Activated CD4-positive, alpha-beta T cell treated with anti-CD3 and anti-CD28 coated beads, Interleukin-2, amount 10 ng/mL, durations not matched to agents 7 days and 5 days (primary cell): Measurements from ENCODE around the gene FFAR1. TPM values are rescaled to one million over a fixed set of nuclear protein-coding genes. Genes with fewer than 3 reads are reported as not detected.

ENCODE experiments used
- CTCF ChIA-PET: fragments of 350-600 bp; sonication (Branson Sonifier 250); formaldehyde crosslinking; loops from one replicate; lab custom pipeline; 2021; ENCODE audit warnings: antibody characterized with exemption; lab: Charles Lee
- POLR2A ChIA-PET: fragments of 350-600 bp; sonication (Branson Sonifier 250); formaldehyde crosslinking; loops from one replicate; lab custom pipeline; 2021; ENCODE audit warnings: antibody characterized with exemption; lab: Charles Lee
- DNase-seq: peaks from one replicate; pipeline ENCODE4 v3.0.0-alpha.2; 2020
- H3K27ac Mint-ChIP-seq: one replicate; pipeline ENCODE4 v1.8.0; 2021; ENCODE audit warnings: mild to moderate bottlenecking, moderate library complexity, mixed read lengths
- H3K27me3 Mint-ChIP-seq: one replicate; pipeline ENCODE4 v1.8.0; 2021; ENCODE audit warnings: mixed read lengths
- H3K36me3 Mint-ChIP-seq: one replicate; pipeline ENCODE4 v1.8.0; 2021; ENCODE audit warnings: low read depth, mixed read lengths
- H3K4me1 Mint-ChIP-seq: one replicate; pipeline ENCODE4 v1.8.0; 2021; ENCODE audit warnings: mixed read lengths
- H3K4me3 Mint-ChIP-seq: one replicate; pipeline ENCODE4 v1.8.0; 2021; ENCODE audit warnings: mild to moderate bottlenecking, moderate library complexity, mixed read lengths
- H3K9me3 Mint-ChIP-seq: one replicate; pipeline ENCODE4 v1.8.0; 2021; ENCODE audit warnings: mixed read lengths
- total RNA-seq, 2 experiments: library from RNA; stranded (reverse); gene quantifications; one replicate each; pipeline ENCODE4 v1.2.3, GENCODE V29; 2021

The FFAR1 gene
- total RNA-seq, 2 experiments from 2014 or later: not detected

DNA sequence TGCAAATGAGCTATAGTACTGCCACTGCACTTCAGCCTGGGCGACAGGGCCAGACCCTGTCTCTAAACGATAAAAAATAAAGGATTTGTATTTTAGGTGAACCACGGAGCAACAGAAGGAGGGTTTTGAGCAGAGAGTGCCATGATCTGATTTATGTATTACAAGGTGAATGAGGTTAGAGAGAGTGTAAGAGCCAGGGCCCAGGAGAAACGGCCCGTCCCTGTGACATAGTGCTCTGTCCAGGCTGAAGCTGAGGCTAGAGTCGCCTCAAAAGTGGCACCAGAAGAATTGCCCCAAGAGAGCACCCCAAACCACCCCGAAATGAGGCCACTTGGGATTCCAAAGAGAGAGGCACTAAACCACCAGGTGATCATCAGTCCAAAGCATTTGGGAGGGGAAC, 38.8 kb upstream of the FFAR1 start:
- no peaks in the 10 kb centered on the region for H3K9me3 Mint-ChIP-seq
- no peaks in the 10 kb centered on the region for H3K36me3 Mint-ChIP-seq
- peaks cover 3% of the 10 kb centered on the region for H3K4me1 Mint-ChIP-seq
- ChIA-PET CTCF (no interaction called here), POLR2A (no interaction called here)
- no peak overlapping the region for H3K4me3 Mint-ChIP-seq
- H3K27me3 Mint-ChIP-seq: peaks cover 2% of the 10 kb centered on the region
- no peak for DNase-seq
- no peak overlapping the region for H3K27ac Mint-ChIP-seq

DNA sequence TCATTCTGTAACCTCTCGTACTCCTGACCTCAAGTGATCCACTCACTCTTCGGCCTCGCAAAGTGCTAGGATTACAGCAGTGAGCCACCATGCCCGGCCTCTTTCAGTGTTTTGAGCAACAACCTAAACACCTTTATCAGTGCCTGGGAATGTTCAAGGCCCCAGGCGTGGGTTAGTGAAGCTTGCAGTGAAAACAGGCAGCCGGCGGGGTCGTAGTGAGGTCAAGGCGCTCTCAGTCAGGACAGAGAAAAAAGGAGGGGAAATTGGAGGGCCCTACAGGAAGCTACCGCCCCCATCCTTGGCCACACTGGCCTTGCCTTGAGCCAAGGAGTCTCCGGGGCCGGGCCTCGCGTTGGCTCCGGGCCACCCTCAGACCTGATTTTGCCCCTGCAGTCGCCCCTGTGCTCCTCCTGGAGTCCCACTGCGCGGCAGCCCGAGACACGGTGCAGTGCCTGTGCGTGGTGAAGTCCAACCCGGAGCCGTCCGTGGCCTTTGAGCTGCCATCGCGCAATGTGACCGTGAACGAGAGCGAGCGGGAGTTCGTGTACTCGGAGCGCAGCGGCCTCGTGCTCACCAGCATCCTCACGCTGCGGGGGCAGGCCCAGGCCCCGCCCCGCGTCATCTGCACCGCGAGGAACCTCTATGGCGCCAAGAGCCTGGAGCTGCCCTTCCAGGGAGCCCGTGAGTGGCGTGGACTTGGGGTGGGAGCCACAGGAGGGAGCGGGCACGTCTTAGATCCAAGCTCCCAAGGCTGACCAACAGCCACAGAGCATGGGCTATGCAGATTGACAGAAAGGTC, 38.0 kb upstream of the FFAR1 start:
- Mint-ChIP-seq H3K9me3 (no peaks in the 10 kb centered on the region), H3K27me3 (peaks cover 4% of the 10 kb centered on the region), H3K4me3 (no peak overlapping the region), H3K4me1 (peaks cover 3% of the 10 kb centered on the region), H3K36me3 (no peaks in the 10 kb centered on the region), H3K27ac (no peak overlapping the region)
- DNase-seq: no peak
- ChIA-PET POLR2A (no interaction called here), CTCF (no interaction called here)

DNA sequence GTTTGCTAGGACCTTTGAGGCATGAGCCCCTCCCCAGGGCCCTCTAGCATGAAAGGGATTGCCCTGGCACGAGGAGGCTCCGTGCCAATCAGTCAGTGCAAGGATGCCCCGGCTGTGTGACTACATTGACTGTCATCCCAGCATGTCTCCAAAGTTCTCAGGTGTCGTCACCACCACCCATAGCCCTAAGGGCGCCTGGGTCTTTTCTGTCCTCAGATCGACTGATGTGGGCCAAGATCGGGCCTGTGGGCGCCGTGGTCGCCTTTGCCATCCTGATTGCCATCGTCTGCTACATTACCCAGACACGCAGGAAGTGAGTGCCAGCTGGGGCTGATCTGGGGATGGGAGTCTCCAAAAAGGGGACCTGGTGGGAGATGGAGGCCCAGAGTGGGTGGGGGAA, 37.4 kb upstream of the FFAR1 start:
- Mint-ChIP-seq H3K36me3 (no peaks in the 10 kb centered on the region), H3K27ac (no peak overlapping the region), H3K4me3 (no peak overlapping the region), H3K27me3 (peaks cover 4% of the 10 kb centered on the region), H3K9me3 (no peaks in the 10 kb centered on the region), H3K4me1 (peaks cover 3% of the 10 kb centered on the region)
- DNase-seq: no peak
- ChIA-PET POLR2A (no interaction called here), CTCF (no interaction called here)

DNA sequence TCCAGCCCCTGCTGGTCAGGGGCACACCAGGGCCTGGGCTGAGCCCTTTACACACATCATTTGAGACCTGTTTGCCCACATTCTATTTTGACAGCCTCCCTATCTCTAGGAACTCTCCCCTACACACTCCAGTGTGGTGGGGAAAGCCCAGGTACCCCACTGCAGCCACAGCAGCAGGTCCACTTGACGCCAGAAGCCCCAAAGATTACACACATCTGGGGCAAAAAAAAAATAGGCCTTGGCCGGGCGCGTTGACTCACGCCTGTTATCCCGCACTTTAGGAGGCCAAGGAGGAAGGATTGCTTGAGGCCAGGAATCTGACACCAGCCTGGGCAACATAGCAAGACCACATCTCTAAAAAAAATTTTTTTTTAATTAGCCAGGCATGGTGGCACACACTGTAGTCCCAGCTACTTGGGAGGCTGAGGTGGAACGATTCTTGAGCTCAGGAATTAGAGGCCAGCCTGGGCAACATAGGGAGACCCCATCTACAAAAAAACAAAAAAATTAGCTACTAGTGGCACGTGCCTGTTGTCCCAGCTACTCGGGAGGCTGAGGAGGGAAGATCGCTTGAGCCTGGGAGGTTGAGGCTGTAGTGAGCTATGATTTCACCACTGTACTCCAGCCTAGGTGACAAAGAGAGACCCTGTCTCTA, 36.8 kb upstream of the FFAR1 start:
- H3K27ac Mint-ChIP-seq: no peak overlapping the region
- ChIA-PET POLR2A (no interaction called here), CTCF (no interaction called here)
- peaks cover 3% of the 10 kb centered on the region for H3K4me1 Mint-ChIP-seq
- DNase-seq: no peak
- H3K36me3 Mint-ChIP-seq: no peaks in the 10 kb centered on the region
- no peak overlapping the region for H3K4me3 Mint-ChIP-seq
- no peaks in the 10 kb centered on the region for H3K9me3 Mint-ChIP-seq
- H3K27me3 Mint-ChIP-seq: peaks cover 4% of the 10 kb centered on the region

DNA sequence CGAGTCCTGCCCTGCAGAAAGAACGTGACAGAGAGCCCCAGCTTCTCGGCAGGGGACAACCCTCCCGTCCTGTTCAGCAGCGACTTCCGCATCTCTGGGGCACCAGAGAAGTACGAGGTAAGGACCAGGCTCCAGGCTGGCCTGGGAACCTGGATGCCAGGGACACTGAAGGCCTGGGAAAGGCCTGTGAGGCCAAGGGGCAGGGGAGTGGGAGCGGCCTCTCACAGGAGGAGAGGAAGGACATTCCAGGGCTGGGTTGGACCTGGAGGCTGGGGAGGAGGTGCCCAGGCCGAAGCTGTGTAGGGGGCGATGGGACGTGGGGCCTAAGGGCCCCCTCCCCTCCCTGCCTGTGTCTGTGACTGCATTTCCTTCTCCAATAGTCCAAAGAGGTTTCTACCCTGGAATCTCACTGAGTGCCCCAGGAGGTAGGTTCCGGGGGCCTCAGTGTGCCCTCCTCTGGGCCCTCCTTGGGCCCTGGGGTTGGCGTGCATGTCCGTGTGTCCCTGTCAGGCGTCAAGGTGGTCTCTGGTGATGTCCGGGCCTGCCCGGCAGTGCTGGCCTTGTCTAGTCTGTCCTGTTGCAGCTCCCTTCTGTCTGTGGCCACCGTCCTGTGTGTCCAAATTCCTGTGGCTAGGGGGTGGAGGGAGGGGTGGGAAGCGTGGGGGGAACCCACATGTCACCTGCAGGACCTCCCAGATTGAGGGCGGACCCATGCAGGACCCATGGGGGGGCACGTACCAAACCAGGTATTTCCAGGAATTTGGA, 35.6 kb upstream of the FFAR1 start:
- H3K4me1 Mint-ChIP-seq: peaks cover 3% of the 10 kb centered on the region
- H3K27ac Mint-ChIP-seq: no peak overlapping the region
- DNase-seq: no peak
- H3K36me3 Mint-ChIP-seq: no peaks in the 10 kb centered on the region
- H3K9me3 Mint-ChIP-seq: no peaks in the 10 kb centered on the region
- CTCF ChIA-PET: interaction anchor here (0.9 kb wide), 1 partner anchor 20 kb away, joined by 3 read pairs; no protein-coding TSS in a partner anchor
- H3K4me3 Mint-ChIP-seq: no peak overlapping the region
- H3K27me3 Mint-ChIP-seq: peaks cover 4% of the 10 kb centered on the region
- POLR2A ChIA-PET: no interaction called here

DNA sequence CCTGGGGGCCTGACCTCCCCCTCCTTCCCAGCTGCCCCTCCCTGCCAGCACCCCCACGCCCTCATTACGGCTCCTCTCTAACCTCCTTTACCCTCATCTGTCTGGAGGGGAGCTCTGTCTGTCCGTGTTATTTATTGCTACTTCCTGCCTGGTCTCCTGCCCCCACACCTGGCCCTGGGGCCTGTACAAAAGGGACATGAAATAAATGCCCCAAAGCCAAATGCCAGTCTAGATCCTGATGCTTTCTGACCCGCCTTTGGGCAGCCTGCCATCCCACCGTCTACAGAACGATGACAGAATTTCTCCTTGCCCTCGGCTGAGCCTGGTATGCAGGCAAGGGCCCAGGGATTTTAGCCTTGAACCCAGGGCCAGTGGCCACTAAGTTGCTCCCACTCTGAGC, 34.1 kb upstream of the FFAR1 start:
- no peak overlapping the region for H3K4me3 Mint-ChIP-seq
- ChIA-PET POLR2A (no interaction called here), CTCF (interaction anchor here (0.6 to 1.8 kb wide), 3 partner anchors 31 to 124 kb away, joined by 3 to 4 read pairs (median 4); partner anchors contain the start of genes FFAR1 and HAMP)
- peaks cover 4% of the 10 kb centered on the region for H3K27me3 Mint-ChIP-seq
- H3K36me3 Mint-ChIP-seq: no peaks in the 10 kb centered on the region
- no peak overlapping the region for H3K27ac Mint-ChIP-seq
- H3K4me1 Mint-ChIP-seq: peaks cover 6% of the 10 kb centered on the region
- H3K9me3 Mint-ChIP-seq: no peaks in the 10 kb centered on the region
- no peak for DNase-seq

DNA sequence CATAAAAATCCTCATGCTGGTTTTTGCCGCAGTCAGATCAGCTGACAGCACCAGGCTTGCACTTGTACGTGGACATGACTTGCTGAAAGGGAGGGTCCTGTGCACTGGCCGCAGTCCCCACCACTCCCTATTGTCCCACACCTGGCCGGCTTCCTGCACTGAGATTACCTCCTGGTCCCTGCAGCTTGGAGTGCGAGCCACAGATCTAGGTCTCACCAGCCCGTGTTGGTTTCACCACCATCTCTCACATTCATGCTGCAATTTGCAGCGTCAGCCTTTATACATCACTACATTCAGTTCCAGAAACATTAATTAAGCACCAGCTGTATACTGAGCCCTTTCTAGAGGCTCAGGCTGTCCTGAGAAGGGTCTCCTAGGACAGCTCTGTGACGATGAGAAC, 33.7 kb upstream of the FFAR1 start:
- CTCF ChIA-PET: interaction anchor here (0.6 to 1.8 kb wide), 3 partner anchors 32 to 124 kb away, joined by 3 to 4 read pairs (median 4); partner anchors contain the start of genes FFAR1 and HAMP
- Mint-ChIP-seq H3K27ac (no peak overlapping the region), H3K27me3 (peaks cover 4% of the 10 kb centered on the region), H3K36me3 (no peaks in the 10 kb centered on the region), H3K4me3 (no peak overlapping the region), H3K4me1 (peaks cover 9% of the 10 kb centered on the region), H3K9me3 (no peaks in the 10 kb centered on the region)
- POLR2A ChIA-PET: no interaction called here
- DNase-seq: no peak

DNA sequence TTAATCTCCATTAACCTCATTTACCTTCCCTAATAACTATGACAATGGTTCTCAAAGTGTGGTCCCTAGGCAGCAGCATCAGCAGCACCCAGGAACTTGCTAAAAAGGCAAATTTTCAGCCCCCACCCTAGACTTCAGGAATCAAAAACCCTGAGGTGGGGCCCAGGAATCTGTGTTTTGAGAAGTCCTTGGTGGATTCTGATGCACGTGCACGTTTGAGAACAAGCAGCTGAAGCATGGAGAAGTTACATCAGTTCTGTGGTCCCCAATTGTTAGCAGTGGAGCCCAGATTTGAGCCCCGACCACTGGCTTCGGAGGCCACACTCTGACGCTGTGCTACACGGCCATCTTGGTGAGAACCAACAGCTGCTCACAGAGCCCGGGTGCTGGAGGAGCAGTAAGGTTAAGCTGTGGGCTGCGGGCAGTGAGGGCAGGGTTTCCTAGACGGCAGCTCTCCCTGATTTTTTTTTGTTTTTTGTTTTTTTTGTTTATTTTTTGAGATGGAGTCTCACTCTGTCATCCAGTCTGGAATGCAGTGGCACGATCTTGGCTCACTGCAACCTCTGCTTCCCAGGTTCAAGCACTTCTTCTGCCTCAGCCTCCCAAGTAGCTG, 32.7 kb upstream of the FFAR1 start:
- Mint-ChIP-seq H3K4me3 (no peak overlapping the region), H3K36me3 (no peaks in the 10 kb centered on the region), H3K27me3 (peaks cover 4% of the 10 kb centered on the region), H3K4me1 (peaks cover 9% of the 10 kb centered on the region), H3K27ac (no peak overlapping the region), H3K9me3 (no peaks in the 10 kb centered on the region)
- no peak for DNase-seq
- CTCF ChIA-PET: interaction anchor here (1.2 to 1.8 kb wide), 2 partner anchors 33 kb away, joined by 3 to 4 read pairs; partner anchors contain the start of genes FFAR1 and HAMP
- POLR2A ChIA-PET: interaction anchor here (0.6 kb wide), 1 partner anchor 18 kb away, joined by 3 read pairs; no protein-coding TSS in a partner anchor

DNA sequence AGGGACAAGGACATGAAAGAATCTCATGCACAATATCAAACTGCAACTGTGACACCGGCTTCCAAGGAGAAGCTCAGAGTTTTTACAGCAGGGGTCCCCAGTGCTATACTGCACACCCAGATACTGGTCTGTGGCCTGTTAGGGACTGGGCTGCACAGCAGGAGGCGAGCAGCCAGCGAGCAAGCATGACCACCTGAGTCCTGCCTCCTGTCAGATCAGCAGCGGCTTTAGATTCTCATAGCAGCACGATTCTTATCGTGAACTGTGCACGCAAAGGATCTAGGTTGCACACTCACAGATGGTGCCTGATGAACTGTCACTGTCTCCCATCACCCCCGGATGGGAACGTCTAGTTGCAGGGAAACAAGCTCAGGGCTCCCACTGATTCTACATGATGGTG, 31.8 kb upstream of the FFAR1 start:
- Mint-ChIP-seq H3K27me3 (peaks cover 4% of the 10 kb centered on the region), H3K27ac (no peak overlapping the region), H3K36me3 (no peaks in the 10 kb centered on the region), H3K4me3 (no peak overlapping the region), H3K4me1 (peaks cover 5% of the 10 kb centered on the region), H3K9me3 (no peaks in the 10 kb centered on the region)
- CTCF ChIA-PET: no interaction called here
- POLR2A ChIA-PET: no interaction called here
- no peak for DNase-seq

DNA sequence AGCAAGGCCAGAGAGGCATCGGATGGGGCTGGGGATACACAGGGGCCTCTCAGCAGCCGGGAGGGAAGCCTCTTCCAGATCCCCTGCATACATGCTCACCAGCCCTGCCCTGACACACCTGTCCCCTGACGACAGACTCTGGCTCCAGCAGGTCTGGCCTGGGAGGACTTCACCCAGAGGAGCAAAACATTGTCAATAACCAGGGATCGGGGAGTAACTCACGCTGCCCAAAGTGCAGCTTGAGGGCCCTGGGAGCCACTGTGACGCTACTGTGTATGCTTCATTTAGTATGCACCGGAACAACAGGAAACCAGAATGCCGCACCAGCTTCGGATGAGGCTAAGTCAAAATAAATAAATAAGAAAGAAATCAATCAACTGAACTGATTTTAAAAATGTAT, 31.1 kb upstream of the FFAR1 start:
- H3K36me3 Mint-ChIP-seq: no peaks in the 10 kb centered on the region
- H3K27ac Mint-ChIP-seq: no peak overlapping the region
- H3K27me3 Mint-ChIP-seq: peaks cover 6% of the 10 kb centered on the region
- no peak for DNase-seq
- peaks cover 5% of the 10 kb centered on the region for H3K4me1 Mint-ChIP-seq
- peaks cover 1% of the 10 kb centered on the region for H3K9me3 Mint-ChIP-seq
- POLR2A ChIA-PET: no interaction called here
- no peak overlapping the region for H3K4me3 Mint-ChIP-seq
- CTCF ChIA-PET: interaction anchor here (1.2 kb wide), 1 partner anchor 16 kb away, joined by 5 read pairs; no protein-coding TSS in a partner anchor

DNA sequence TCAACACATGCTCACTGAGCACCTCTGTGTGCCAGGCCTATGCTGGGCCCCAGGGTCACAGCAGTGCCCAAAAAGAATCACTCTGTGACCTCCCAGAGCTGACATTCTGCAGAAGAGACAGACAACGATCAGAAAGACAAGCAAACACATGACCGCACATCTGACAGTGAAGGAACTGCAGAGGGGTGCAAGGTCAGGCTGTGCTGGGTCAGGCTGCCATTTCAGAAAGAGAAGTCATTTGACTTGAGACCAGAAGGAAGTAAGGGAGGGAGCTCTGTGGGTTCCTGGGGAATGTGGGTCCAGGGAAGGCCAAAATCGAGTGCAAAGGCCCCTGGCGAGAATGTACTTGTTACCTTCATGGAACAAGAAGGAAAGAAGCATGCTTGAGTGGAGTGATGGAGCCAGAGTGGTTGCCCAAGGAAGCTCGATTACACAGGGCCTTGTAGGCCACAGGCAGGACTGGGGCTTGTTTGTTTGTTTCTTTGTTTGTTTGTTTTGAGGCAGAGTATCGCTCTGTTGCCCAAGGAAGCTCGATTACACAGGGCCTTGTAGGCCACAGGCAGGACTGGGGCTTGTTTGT, 30.1 kb upstream of the FFAR1 start:
- Mint-ChIP-seq H3K4me3 (no peak overlapping the region), H3K27me3 (peaks cover 14% of the 10 kb centered on the region), H3K27ac (no peak overlapping the region), H3K36me3 (no peaks in the 10 kb centered on the region), H3K4me1 (peaks cover 5% of the 10 kb centered on the region), H3K9me3 (peaks cover 5% of the 10 kb centered on the region)
- DNase-seq: no peak
- ChIA-PET POLR2A (no interaction called here), CTCF (interaction anchor here (1.1 to 1.5 kb wide), 3 partner anchors 9 to 15 kb away, joined by 3 to 5 read pairs (median 4); no protein-coding TSS in a partner anchor)
